HEK293 (cell line): ENCODE data around the gene JMJD7.

ENCODE experiments used
- FEZF1 ChIP-seq: fragments of 450-650 bp; formaldehyde crosslinking; IDR thresholded peaks from 2 replicates; pipeline ENCODE4 v1.5.1; 2016; ENCODE audit warnings: missing biosample characterization, missing genetic modification characterization
- MYNN ChIP-seq: fragments of 450-650 bp; formaldehyde crosslinking; IDR thresholded peaks from 2 replicates; pipeline ENCODE4 v1.5.1; 2016; ENCODE audit warnings: missing biosample characterization, missing genetic modification characterization, borderline replicate concordance
- ZNF140 ChIP-seq: fragments of 450-650 bp; formaldehyde crosslinking; IDR thresholded peaks from 2 replicates; pipeline ENCODE4 v1.5.1; 2016; ENCODE audit warnings: missing biosample characterization, missing genetic modification characterization
- ZNF184 ChIP-seq: fragments of 450-650 bp; IDR thresholded peaks from 2 replicates; pipeline ENCODE4 v1.5.1; 2018; ENCODE audit warnings: missing biosample characterization, mild to moderate bottlenecking, missing genetic modification characterization
- ZNF561 ChIP-seq: fragments of 450-650 bp; IDR thresholded peaks from 2 replicates; pipeline ENCODE4 v1.5.1; 2018; ENCODE audit warnings: missing biosample characterization, missing genetic modification characterization, borderline replicate concordance
- ZNF664 ChIP-seq: fragments of 450-650 bp; formaldehyde crosslinking; IDR thresholded peaks from 2 replicates; pipeline ENCODE4 v1.5.1; 2016; ENCODE audit warnings: missing biosample characterization, missing genetic modification characterization

- no peak for TF ChIP-seq ZNF561
- TF ChIP-seq ZNF184 (tag by site-specific recombination), result no peak
- TF ChIP-seq ZNF140, result no peak
- no peak for TF ChIP-seq FEZF1 (tag by site-specific recombination)
- no peak for TF ChIP-seq MYNN
- TF ChIP-seq ZNF664 (tag by site-specific recombination), result no peak
Observed at GRCh38 chr15:41874736-41875135, 46.8 kb downstream of the JMJD7 start.
